BE2C (cell line): ENCODE data around the gene ALG13.
"Not testable (repeated sequence)": the region's sequence is repeated elsewhere in the genome, so short reads cannot be mapped to it uniquely, and the experiment has no call there.

Source experiments
- DNase-seq: peaks from one replicate; pipeline ENCODE4 v3.0.0-alpha.2; 2020
- H3K27me3 ChIP-seq: fragments of 250-450 bp; sonication (Bioruptor Pico); 2 replicates; pipeline ENCODE4 v1.5.1; 2020; ENCODE audit warnings: mild to moderate bottlenecking
- H3K36me3 ChIP-seq: fragments of 250-450 bp; sonication (Bioruptor Pico); 2 replicates; pipeline ENCODE4 v1.5.1; 2020; ENCODE audit warnings: mild to moderate bottlenecking
- H3K4me1 ChIP-seq: fragments of 250-450 bp; sonication (Bioruptor Pico); 2 replicates; pipeline ENCODE4 v1.5.1; 2020
- H3K4me3 ChIP-seq: 2 replicates; pipeline ENCODE4 v1.5.1; 2011; ENCODE audit warnings: low read depth, low read length
- H3K9me3 ChIP-seq: fragments of 250-450 bp; sonication (Bioruptor Pico); 2 replicates; pipeline ENCODE4 v1.5.1; 2020
- TF ChIP-seq, protein P1 (sequence below): IDR thresholded peaks from 2 replicates; pipeline ENCODE4 v1.5.1; 2012; ENCODE audit warnings: mild to moderate bottlenecking, low read depth, low read length

The ALG13 gene

DNA sequence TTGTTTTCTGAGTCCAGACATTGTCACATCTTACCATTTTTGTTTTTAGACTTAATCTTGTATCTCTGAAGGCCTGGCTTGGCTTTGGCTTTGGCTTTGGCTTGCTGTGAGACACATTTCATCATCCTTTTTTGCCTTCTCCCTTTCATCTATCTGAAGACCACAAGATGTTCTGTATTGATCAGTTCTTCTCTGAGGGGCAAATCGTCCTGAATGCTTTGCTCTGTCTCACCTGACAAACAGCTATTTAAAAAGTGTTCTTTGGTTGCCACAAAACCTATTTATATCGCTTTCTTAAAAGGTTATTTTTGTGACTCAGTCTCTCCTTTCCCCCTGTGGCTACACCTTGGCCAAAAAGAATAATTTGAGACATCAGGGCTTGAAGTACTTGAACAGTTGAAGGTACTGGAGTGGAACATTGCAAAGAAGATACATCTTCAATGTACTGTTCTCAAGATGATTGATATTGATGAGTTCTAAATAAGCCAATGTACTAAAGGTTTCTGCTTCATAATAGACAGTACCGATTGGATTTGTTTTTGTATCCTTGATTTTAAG lies 80.7 kb downstream of the ALG13 start:
- TF ChIP-seq, protein P1, sequence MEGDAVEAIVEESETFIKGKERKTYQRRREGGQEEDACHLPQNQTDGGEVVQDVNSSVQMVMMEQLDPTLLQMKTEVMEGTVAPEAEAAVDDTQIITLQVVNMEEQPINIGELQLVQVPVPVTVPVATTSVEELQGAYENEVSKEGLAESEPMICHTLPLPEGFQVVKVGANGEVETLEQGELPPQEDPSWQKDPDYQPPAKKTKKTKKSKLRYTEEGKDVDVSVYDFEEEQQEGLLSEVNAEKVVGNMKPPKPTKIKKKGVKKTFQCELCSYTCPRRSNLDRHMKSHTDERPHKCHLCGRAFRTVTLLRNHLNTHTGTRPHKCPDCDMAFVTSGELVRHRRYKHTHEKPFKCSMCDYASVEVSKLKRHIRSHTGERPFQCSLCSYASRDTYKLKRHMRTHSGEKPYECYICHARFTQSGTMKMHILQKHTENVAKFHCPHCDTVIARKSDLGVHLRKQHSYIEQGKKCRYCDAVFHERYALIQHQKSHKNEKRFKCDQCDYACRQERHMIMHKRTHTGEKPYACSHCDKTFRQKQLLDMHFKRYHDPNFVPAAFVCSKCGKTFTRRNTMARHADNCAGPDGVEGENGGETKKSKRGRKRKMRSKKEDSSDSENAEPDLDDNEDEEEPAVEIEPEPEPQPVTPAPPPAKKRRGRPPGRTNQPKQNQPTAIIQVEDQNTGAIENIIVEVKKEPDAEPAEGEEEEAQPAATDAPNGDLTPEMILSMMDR: no peak

DNA sequence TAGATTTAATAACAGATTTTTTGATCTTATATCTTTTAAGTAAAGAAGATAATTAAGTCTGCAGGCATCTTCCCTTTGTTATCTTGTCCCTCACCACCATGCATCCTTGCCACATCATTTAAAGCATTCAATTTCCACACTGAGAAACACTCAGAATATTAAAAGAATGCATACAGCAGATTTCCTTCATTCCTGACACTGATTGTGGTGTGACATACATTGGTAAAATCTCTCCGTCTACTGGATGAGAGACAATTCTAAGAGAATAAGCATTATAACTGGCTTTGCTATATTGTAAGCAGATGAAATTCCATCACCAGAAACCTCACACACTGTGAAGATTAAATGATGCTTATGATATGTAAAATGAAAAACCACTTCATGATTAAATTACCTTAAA lies 97.6 kb downstream of the ALG13 start:
- no peak for DNase-seq
- no peaks in the 10 kb centered on the region for H3K9me3 ChIP-seq
- no peaks in the 10 kb centered on the region for H3K4me1 ChIP-seq
- no peaks in the 10 kb centered on the region for H3K36me3 ChIP-seq
- H3K27me3 ChIP-seq: no peaks in the 10 kb centered on the region
- no peak overlapping the region for H3K4me3 ChIP-seq
- TF ChIP-seq, protein P1: no peak

More for the DNA sequence above, 80.7 kb downstream of the ALG13 start:
- no peaks in the 10 kb centered on the region for H3K27me3 ChIP-seq
- no peak overlapping the region for H3K4me3 ChIP-seq
- H3K9me3 ChIP-seq: no peaks in the 10 kb centered on the region
- H3K36me3 ChIP-seq: no peaks in the 10 kb centered on the region; the same call in 1 of the 2 replicates
- no peak for DNase-seq
- no peaks in the 10 kb centered on the region for H3K4me1 ChIP-seq

DNA sequence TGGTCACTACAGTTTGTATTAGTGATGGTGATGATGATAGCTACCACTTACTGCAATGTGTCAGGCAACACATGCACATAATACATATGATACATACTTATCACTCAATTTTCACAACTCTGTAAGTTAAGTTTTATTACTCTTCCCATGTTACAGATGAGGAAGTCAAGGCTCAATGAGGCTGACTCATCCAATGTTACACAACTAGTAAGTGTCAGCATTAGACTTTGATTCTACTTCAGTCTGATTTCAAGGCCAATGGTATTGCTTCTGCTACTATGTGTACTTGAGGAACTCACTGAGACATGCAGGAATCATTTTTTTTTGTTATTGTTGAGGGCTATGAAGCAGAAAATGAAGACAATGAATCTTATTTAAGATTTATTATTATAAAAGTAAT lies 98.6 kb downstream of the ALG13 start:
- TF ChIP-seq, protein P1: no peak
- Histone ChIP-seq H3K9me3 (no peaks in the 10 kb centered on the region), H3K4me1 (no peaks in the 10 kb centered on the region), H3K36me3 (no peaks in the 10 kb centered on the region), H3K27me3 (no peaks in the 10 kb centered on the region), H3K4me3 (no peak overlapping the region)
- no peak for DNase-seq

DNA sequence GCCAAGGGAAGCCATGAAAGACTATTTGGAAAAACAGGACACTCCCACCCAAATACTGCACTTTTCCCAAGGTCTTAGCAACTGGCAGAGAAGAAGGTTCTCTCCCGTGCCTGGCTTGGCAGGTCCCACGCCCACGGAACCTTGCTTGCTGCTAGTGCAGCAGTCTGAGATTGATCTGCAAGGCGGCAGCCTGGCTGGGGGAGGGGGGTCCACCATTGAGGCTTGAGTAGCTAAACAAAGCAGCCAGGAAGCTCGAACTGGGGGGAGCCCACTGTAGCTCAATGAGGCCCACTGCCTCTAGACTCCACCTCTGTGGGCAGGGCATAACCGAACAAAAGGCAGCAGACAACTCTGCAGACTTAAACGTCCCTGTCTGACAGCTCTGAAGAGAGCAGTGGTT lies 103.7 kb downstream of the ALG13 start:
- no peak for DNase-seq

DNA sequence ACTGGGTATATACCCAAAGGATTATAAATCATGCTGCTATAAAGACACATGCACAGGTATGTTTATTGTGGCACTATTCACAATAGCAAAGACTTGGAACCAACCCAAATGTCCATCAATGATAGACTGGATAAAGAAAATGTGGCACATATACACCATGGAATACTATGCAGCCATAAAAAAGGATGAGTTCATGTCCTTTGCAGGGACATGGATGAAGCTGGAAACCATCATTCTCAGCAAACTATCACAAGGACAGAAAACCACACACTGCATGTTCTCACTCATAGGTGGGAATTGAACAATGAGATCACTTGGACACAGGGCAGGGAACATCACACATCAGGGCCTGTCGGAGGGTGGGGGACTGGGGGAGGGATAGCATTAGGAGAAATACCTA lies 109.1 kb downstream of the ALG13 start:
- H3K27me3 ChIP-seq, H3K4me1 ChIP-seq, H3K9me3 ChIP-seq, DNase-seq, H3K4me3 ChIP-seq, H3K36me3 ChIP-seq: not testable (repeated sequence)

More for the DNA sequence above, 103.7 kb downstream of the ALG13 start:
- no peak overlapping the region for H3K4me3 ChIP-seq
- no peaks in the 10 kb centered on the region for H3K4me1 ChIP-seq
- H3K36me3 ChIP-seq: no peaks in the 10 kb centered on the region
- TF ChIP-seq, protein P1: no peak
- no peaks in the 10 kb centered on the region for H3K27me3 ChIP-seq
- no peaks in the 10 kb centered on the region for H3K9me3 ChIP-seq
